ENCODE data around the gene PCK1.

PCK1 gene

GRCh38 chr20:57608516-57608915, 47.6 kb downstream of the PCK1 start:
- no peak for DNase-seq

GRCh38 chr20:57609086-57609841, 48.4 kb downstream of the PCK1 start:
- DNase-seq: no peak

GRCh38 chr20:57609842-57610167, 48.9 kb downstream of the PCK1 start:
- DNase-seq: no peak

- DNase-seq: no peak
Observed at GRCh38 chr20:57610261-57610952, 49.5 kb downstream of the PCK1 start.

GRCh38 chr20:57611586-57612311, 50.8 kb downstream of the PCK1 start:
- DNase-seq: no peak

- no peak for DNase-seq
Observed at GRCh38 chr20:57612436-57612835, 51.5 kb downstream of the PCK1 start.

- DNase-seq: no peak
Observed at GRCh38 chr20:57612916-57613315, 52.0 kb downstream of the PCK1 start.

GRCh38 chr20:57613481-57613921, 52.6 kb downstream of the PCK1 start:
- DNase-seq: no peak

GRCh38 chr20:57614490-57615444, 53.9 kb downstream of the PCK1 start:
- no peak for DNase-seq

- no peak for DNase-seq
Observed at GRCh38 chr20:57615445-57615811, 54.5 kb downstream of the PCK1 start.

GRCh38 chr20:57616143-57616951, 55.4 kb downstream of the PCK1 start:
- DNase-seq: no peak

- no peak for DNase-seq
Observed at GRCh38 chr20:57617079-57617795, 56.3 kb downstream of the PCK1 start.
